HepG2 (cell line): ENCODE measurements around the gene TRIM23. TPM values are rescaled to one million over a fixed set of nuclear protein-coding genes. Genes with fewer than 3 reads are reported as not detected.

Experiments used
- JARID2 ChIP-seq: sonication (generic); formaldehyde crosslinking; IDR thresholded peaks from 2 replicates; pipeline ENCODE4 v1.8.1; 2023; ENCODE audit warnings: missing genetic modification reagents, inconsistent platforms; ENCODE audit not compliant: insufficient replicate concordance
- MXD4 ChIP-seq: IDR thresholded peaks from 2 replicates; pipeline ENCODE4 v1.6.1; 2016; ENCODE audit warnings: mild to moderate bottlenecking, missing biosample characterization, missing genetic modification reagents
- NFE2L2 ChIP-seq: fragments of 150-350 bp; IDR thresholded peaks from 2 replicates; pipeline ENCODE4 v1.6.1; 2014; ENCODE audit warnings: low read length
- POLR2AphosphoS2 ChIP-seq: IDR thresholded peaks from 2 replicates; pipeline ENCODE4 v1.6.1; 2011; ENCODE audit warnings: low read depth, low read length, improper control_type of control experiment
- REXO4 ChIP-seq: sonication (generic); formaldehyde crosslinking; IDR thresholded peaks from 2 replicates; pipeline ENCODE4 v1.8.0; 2022; ENCODE audit warnings: missing genetic modification reagents, mild to moderate bottlenecking, borderline replicate concordance
- SAFB2 ChIP-seq: sonication (generic); formaldehyde crosslinking; IDR thresholded peaks from 2 replicates; pipeline ENCODE4 v1.5.1; 2020; ENCODE audit warnings: missing genetic modification reagents, low read depth, mild to moderate bottlenecking, borderline replicate concordance
- SNAI1 ChIP-seq: sonication (generic); formaldehyde crosslinking; IDR thresholded peaks from 2 replicates; pipeline ENCODE4 v1.5.0; 2020; ENCODE audit warnings: mild to moderate bottlenecking, missing genetic modification reagents, borderline replicate concordance
- SOX13 ChIP-seq, 3 experiments: fragments of 450-650 bp in 1 of 3; sonication (generic) in 1 of 3; formaldehyde crosslinking in 1 of 3; IDR thresholded peaks in 2 of 3; conservative IDR thresholded peaks in 1 of 3; 2 replicates each; pipeline versions ENCODE4 v1.5.0 to v1.6.1; 2016 to 2020; ENCODE audit warnings: antibody characterized with exemption in 1 of 3, mild to moderate bottlenecking in 1 of 3, missing compliant biosample characterization in 1 of 3, missing genetic modification reagents in 1 of 3, moderate library complexity in 1 of 3
- SP2 ChIP-seq: sonication (generic); formaldehyde crosslinking; IDR thresholded peaks from 2 replicates; pipeline ENCODE4 v1.5.1; 2020; ENCODE audit warnings: mild to moderate bottlenecking, missing genetic modification reagents
- SP5 ChIP-seq: IDR thresholded peaks from 2 replicates; pipeline ENCODE4 v1.6.1; 2016; ENCODE audit warnings: low read depth, borderline replicate concordance
- SYNCRIP ChIP-seq: fragments of 200-400 bp; formaldehyde crosslinking; IDR thresholded peaks from 2 replicates; pipeline ENCODE4 v1.6.1; 2018; ENCODE audit warnings: mild to moderate bottlenecking, low read depth, low read length; ENCODE audit not compliant: insufficient read depth
- TCF7 ChIP-seq: sonication (generic); IDR thresholded peaks from 2 replicates; pipeline ENCODE4 v1.6.1; 2016; ENCODE audit warnings: antibody characterized with exemption, low read depth
- ZNF10 ChIP-seq: sonication (generic); formaldehyde crosslinking; IDR thresholded peaks from 2 replicates; pipeline ENCODE4 v1.4.0; 2020; ENCODE audit warnings: mild to moderate bottlenecking, low read depth, missing genetic modification reagents, borderline replicate concordance
- ZNF17 ChIP-seq: sonication (generic); formaldehyde crosslinking; IDR thresholded peaks from 2 replicates; pipeline ENCODE4 v1.5.0; 2020; ENCODE audit warnings: mild to moderate bottlenecking, missing genetic modification reagents
- polyA plus RNA-seq, 8 experiments: library from polyadenylated mRNA; depleted of rRNA in 3 of 8; stranded (reverse) in 7 of 8; unstranded in 1 of 8; fragments of >200 nt; fragmentation: Illumina TruSeq in 4 of 8; extraction: Trizol in 4 of 8; gene quantifications; 2 replicates each; pipeline versions ENCODE4 v1.2.1 to v1.2.3, GENCODE V29; 2011 to 2016; ENCODE audit warnings: low read depth in 4 of 8, missing spikeins in 1 of 8, mixed read lengths in 1 of 8; ENCODE audit not compliant: insufficient read depth in 1 of 8
- total RNA-seq, 5 experiments: library from RNA; depleted of rRNA; stranded (reverse); fragments of >200 nt; fragmentation: Illumina TruSeq; extraction: Trizol; gene quantifications; 2 replicates each; pipeline ENCODE4 v1.2.3, GENCODE V29; 2016; ENCODE audit warnings: low read depth in 1 of 5
- TF ChIP-seq, protein P1 (sequence below): sonication (generic); formaldehyde crosslinking; conservative IDR thresholded peaks from 2 replicates; pipeline ENCODE4 v1.4.0; 2020; ENCODE audit warnings: missing genetic modification reagents
- TF ChIP-seq, protein P2 (sequence below): sonication (generic); formaldehyde crosslinking; IDR thresholded peaks from 2 replicates; pipeline ENCODE4 v1.8.1; 2023; ENCODE audit warnings: mild to moderate bottlenecking, inconsistent platforms, moderate library complexity, missing genetic modification reagents, borderline replicate concordance
- TF ChIP-seq, protein P3 (sequence below): sonication (generic); formaldehyde crosslinking; IDR thresholded peaks from 2 replicates; pipeline ENCODE4 v1.8.0; 2022; ENCODE audit warnings: mild to moderate bottlenecking, missing genetic modification reagents, moderate library complexity
- TF ChIP-seq, protein P4 (sequence below): IDR thresholded peaks from 2 replicates; pipeline ENCODE4 v1.6.1; 2012; ENCODE audit warnings: inconsistent platforms
- TF ChIP-seq, protein P5 (sequence below): sonication (generic); formaldehyde crosslinking; IDR thresholded peaks from 2 replicates; pipeline ENCODE4 v1.8.0; 2022; ENCODE audit warnings: missing genetic modification reagents, low read depth, mild to moderate bottlenecking, borderline replicate concordance
- TF ChIP-seq, protein P6 (sequence below): sonication (generic); formaldehyde crosslinking; IDR thresholded peaks from 2 replicates; pipeline ENCODE4 v1.4.0; 2020; ENCODE audit warnings: low read depth, mild to moderate bottlenecking, missing genetic modification reagents
- TF ChIP-seq, protein P7 (sequence below): sonication (generic); formaldehyde crosslinking; IDR thresholded peaks from 2 replicates; pipeline ENCODE4 v1.4.0; 2020; ENCODE audit warnings: missing genetic modification reagents, borderline replicate concordance

TRIM23 gene
- total and polyA plus RNA-seq, 2 of the 13 experiments (the other 11 are each of a cell fraction or from before 2014, with no cell fraction given), result 4.6 to 11.4 TPM

DNA sequence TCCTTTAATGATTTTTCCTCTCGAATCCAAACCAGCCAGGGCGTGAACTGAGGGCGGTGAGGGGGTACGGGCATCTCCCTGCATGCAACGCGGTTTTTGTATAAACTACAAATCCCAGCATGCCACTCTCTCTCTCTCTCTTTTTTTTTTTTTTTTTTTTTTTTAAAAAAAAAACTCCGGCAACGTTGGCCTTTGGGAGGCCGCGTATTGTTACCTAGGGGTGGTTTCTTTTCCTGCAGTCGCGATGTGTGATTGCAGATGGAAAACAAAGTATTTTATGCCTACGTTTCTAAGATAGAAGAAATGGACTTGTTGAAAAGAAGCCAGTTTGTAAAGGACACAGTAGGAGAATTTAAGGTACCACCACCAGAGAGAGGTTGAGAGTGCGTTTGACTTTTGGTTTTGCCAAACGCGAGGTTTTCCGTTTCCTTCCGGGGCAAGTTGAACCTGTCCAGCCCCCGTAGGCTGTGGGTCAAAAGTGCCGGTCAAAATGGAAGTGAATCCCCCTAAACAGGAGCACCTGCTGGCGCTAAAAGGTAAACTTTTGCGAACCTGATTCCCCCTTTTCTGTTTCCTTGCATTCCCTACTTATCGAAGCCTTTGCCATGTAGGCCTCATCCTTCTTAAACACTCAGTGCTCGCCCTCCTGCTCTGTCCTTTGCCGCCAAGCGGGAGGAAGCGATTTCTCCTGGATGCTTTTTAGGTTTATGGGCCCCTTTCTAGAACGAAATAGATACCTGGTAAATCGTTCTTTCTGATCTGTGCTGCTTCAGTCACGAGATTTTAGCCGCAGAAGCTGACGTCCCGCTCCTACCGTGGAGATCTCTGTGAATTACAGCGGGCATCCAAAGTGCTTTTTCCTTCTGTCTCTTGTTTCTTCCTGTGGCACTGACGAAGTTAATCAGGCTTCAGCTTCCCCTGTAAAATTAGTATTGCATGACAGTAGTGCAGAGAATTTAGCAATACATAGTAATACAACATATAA lies 730 bp upstream of the TRIM23 start, which contains the start of the genes SHLD3 and TRAPPC13 (continued):
- TF ChIP-seq SP5 (CRISPR knock-in tag) (no peak), TCF7 (no peak), JARID2 (CRISPR knock-in tag) (no peak), MXD4 (CRISPR knock-in tag) (no peak; the same call in 1 of the 2 replicates), POLR2AphosphoS2 (no peak), NFE2L2 (no peak), ZNF10 (CRISPR knock-in tag) (no peak), SYNCRIP (no peak), ZNF17 (CRISPR knock-in tag) (no peak), REXO4 (CRISPR knock-in tag) (no peak), SP2 (no peak), SOX13 (IDR thresholded peaks at IDR 0.05) (no peak), SOX13 (CRISPR knock-in tag; conservative IDR thresholded peaks at IDR 0.05 in 1 of 2, IDR thresholded peaks at IDR 0.05 in 1 of 2) (0 out of 4 replicates have a peak, but pooled peaks of 1 of the 2 experiments have one; percentile 5), SNAI1 (no peak), SAFB2 (CRISPR knock-in tag) (no peak)
- TF ChIP-seq, protein P1, sequence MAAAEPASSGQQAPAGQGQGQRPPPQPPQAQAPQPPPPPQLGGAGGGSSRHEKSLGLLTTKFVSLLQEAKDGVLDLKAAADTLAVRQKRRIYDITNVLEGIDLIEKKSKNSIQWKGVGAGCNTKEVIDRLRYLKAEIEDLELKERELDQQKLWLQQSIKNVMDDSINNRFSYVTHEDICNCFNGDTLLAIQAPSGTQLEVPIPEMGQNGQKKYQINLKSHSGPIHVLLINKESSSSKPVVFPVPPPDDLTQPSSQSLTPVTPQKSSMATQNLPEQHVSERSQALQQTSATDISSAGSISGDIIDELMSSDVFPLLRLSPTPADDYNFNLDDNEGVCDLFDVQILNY (CRISPR knock-in tag), result no peak
- TF ChIP-seq, protein P2, sequence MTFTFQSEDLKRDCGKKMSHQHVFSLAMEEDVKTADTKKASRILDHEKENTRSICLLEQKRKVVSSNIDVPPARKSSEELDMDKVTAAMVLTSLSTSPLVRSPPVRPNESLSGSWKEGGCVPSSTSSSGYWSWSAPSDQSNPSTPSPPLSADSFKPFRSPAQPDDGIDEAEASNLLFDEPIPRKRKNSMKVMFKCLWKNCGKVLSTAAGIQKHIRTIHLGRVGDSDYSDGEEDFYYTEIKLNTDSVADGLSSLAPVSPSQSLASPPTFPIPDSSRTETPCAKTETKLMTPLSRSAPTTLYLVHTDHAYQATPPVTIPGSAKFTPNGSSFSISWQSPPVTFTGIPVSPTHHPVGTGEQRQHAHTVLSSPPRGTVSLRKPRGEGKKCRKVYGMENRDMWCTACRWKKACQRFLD, result no peak
- TF ChIP-seq, protein P3, sequence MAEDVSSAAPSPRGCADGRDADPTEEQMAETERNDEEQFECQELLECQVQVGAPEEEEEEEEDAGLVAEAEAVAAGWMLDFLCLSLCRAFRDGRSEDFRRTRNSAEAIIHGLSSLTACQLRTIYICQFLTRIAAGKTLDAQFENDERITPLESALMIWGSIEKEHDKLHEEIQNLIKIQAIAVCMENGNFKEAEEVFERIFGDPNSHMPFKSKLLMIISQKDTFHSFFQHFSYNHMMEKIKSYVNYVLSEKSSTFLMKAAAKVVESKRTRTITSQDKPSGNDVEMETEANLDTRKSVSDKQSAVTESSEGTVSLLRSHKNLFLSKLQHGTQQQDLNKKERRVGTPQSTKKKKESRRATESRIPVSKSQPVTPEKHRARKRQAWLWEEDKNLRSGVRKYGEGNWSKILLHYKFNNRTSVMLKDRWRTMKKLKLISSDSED (CRISPR knock-in tag), result no peak
- TF ChIP-seq, protein P4, sequence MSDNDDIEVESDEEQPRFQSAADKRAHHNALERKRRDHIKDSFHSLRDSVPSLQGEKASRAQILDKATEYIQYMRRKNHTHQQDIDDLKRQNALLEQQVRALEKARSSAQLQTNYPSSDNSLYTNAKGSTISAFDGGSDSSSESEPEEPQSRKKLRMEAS, result peak; percentile 54
- TF ChIP-seq, protein P5, sequence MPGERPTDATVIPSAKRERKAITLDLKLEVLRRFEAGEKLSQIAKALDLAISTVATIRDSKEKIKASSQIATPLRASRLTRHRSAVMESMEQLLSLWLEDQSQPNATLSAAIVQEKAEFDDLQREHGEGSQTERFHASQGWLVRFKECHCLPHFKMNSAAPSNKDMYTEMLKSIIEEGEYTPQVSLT, result peak; percentile 48; the same call in 1 of the 2 replicates
- TF ChIP-seq, protein P6, sequence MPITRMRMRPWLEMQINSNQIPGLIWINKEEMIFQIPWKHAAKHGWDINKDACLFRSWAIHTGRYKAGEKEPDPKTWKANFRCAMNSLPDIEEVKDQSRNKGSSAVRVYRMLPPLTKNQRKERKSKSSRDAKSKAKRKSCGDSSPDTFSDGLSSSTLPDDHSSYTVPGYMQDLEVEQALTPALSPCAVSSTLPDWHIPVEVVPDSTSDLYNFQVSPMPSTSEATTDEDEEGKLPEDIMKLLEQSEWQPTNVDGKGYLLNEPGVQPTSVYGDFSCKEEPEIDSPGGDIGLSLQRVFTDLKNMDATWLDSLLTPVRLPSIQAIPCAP (CRISPR knock-in tag), result no peak
- TF ChIP-seq, protein P7, sequence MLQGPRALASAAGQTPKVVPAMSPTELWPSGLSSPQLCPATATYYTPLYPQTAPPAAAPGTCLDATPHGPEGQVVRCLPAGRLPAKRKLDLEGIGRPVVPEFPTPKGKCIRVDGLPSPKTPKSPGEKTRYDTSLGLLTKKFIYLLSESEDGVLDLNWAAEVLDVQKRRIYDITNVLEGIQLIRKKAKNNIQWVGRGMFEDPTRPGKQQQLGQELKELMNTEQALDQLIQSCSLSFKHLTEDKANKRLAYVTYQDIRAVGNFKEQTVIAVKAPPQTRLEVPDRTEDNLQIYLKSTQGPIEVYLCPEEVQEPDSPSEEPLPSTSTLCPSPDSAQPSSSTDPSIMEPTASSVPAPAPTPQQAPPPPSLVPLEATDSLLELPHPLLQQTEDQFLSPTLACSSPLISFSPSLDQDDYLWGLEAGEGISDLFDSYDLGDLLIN (CRISPR knock-in tag), result no peak
